ENCODE results near the gene PFN4. TPM values are rescaled to one million over a fixed set of nuclear protein-coding genes. Genes with fewer than 3 reads are reported as not detected.
"Not testable (repeated sequence)": the region's sequence is repeated elsewhere in the genome, so short reads cannot be mapped to it uniquely, and the experiment has no call there.

Gene PFN4
- total RNA-seq, result 1.0 TPM
- long read RNA-seq, partial matches to known transcripts, result 1 of 2 reads
- long read RNA-seq, other reads (novel, unspliced or antisense), result 1 of 2 reads

DNA sequence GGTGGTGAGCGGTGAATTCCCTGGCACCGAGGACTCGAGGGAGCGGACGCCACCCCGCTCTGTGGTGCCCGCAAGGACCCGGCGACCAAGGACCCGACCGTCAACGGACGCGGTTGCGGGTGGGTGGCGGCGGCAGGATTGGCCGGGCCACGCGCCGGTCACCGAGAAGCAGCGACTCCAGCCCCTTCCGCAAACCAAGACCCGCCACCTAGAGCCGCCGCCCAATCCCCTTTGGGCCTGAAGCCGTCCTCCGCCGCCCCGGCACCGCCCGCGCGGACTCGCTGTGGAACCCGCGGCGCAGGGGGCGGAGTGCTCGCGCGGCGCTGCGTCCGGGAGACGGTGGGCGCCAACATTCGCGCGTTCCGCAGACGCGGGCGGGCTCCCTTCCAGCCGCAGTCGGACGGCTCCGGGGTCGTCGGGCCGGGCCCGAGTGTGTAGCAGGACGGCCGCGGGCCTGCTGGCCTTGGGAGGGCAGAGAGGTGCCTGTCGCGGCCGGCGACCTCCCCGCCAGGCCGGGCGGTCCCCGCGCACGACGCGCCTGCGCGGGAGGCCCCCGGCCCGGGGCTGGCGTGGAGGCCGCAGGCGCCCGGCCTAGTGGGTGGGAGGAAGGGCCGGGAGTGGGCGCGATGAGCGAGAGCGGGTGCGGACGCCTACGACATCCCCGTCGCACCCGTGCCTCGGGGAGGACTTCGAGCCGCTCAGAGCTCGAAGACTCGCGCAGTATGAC lies at the start of gene PFN4, which contains the start of gene FAM228B:
Gene PFN4, minus strand, starts transcription at position 140 of the 727 bp plus-strand sequence. CDS start 799 bp downstream, outside the sequence.
Gene FAM228B, plus strand, starts transcription at position 275 of the 727 bp plus-strand sequence. CDS start 893 bp downstream, outside the sequence.
- peak; percentile 96 for DNase-seq (ENCODE audit: low spot score)
- intact Hi-C loops (cut with DNase I), result loop anchor here (2.0 to 5.0 kb wide), 3 partner anchors 39 to 181 kb away; partner anchors contain the start of genes SF3B6, TP53I3 and UBXN2A

DNA sequence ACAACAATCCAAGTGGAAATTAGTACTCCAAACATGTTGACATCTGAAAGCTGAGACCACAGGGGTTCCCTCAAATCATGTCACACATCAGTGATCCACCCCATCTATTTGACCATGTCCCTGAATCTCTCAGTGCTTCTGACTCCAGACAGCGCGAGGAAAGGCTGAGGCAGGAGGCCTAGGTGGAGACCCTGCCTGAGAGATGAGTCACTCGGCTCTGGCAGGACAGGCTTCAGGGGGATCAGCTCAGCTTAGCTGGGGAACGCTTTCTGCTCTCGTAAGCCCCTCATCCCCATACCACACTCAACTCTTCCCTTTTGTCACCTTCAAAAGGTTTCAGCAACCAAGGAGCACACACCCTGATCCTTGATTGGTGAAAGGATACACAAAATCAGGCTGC lies 45.9 kb upstream of the PFN4 start:
- DNase-seq (ENCODE audit: low spot score), result no peak
- intact Hi-C loops (cut with DNase I), result no loop called here

DNA sequence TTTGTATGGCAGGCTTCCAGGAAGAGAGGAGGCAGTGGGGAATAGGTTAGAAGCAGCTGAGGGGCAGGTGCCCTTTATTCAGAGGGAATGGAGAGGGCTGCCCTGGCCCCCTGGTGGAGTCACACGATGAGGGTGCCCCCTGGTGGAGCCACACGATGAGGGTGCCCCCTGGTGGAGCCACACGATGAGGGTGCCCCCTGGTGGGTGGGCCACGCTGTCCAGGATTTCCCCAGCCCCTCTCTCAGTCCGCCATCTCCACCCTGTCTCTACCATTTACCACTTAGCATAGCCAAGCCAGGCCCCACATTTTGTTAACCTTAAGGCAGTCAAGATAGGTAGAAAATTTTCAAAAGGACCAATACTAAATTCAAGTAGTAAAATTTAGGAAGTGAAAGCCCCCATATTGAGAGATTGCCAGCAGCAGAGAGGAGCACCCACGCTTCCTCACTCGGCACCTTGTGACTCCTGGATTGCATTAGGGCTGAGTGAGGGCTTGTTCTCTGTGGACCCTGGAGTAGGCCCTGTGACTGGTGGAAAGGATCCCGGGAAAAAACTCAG lies 41.4 kb upstream of the PFN4 start:
- DNase-seq (ENCODE audit: low spot score), result no peak
- intact Hi-C loops (cut with DNase I), result no loop called here

- no peak for DNase-seq (ENCODE audit: low spot score)
- intact Hi-C loops (cut with DNase I), result no loop called here
Observed at GRCh38 chr2:24163601-24164000, 40.5 kb upstream of the PFN4 start.

- intact Hi-C loops (cut with DNase I), result no loop called here
- no peak for DNase-seq (ENCODE audit: low spot score)
Observed at GRCh38 chr2:24163186-24163585, 40.1 kb upstream of the PFN4 start.

- no peak for DNase-seq (ENCODE audit: low spot score)
- intact Hi-C loops (cut with DNase I), result no loop called here
Observed at GRCh38 chr2:24162494-24162893, 39.4 kb upstream of the PFN4 start.

- intact Hi-C loops (cut with DNase I), result no loop called here
- no peak for DNase-seq (ENCODE audit: low spot score)
Observed at GRCh38 chr2:24160761-24161160, 37.6 kb upstream of the PFN4 start.

GRCh38 chr2:24159708-24160107 lies 36.6 kb upstream of the PFN4 start:
- DNase-seq (ENCODE audit: low spot score), result no peak
- intact Hi-C loops (cut with DNase I), result no loop called here

DNA sequence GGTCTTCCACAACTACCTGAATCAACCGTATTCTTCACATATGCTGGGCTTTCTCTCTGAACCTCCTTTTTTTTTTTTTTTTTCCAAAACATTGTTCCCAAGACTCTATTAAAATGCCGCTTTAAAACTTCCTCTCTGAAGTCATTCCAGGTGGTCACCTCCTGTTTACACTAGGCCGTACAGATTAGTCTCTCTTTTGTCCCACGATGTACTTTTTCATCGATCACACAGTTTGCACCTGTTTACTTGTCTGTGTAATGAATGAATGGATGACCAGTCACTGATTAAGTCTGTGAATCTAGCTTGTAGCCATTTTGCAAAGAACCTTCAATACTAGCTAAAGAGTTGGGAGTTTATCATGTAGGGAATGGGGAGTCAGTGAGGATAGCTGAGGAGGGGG lies 35.0 kb upstream of the PFN4 start:
- no peak for DNase-seq (ENCODE audit: low spot score)

GRCh38 chr2:24153478-24153877 lies 30.3 kb upstream of the PFN4 start:
- no peak for DNase-seq (ENCODE audit: low spot score)
- intact Hi-C loops (cut with DNase I), result no loop called here

More for the DNA sequence above, 35.0 kb upstream of the PFN4 start:
- intact Hi-C loops (cut with DNase I), result no loop called here

GRCh38 chr2:24152413-24153197 lies 29.5 kb upstream of the PFN4 start:
- intact Hi-C loops (cut with DNase I), result no loop called here

GRCh38 chr2:24147364-24147763 lies 24.2 kb upstream of the PFN4 start:
- intact Hi-C loops (cut with DNase I), result no loop called here
- no peak for DNase-seq (ENCODE audit: low spot score)

More at GRCh38 chr2:24152413-24153197, 29.5 kb upstream of the PFN4 start:
- DNase-seq (ENCODE audit: low spot score), result no peak

DNA sequence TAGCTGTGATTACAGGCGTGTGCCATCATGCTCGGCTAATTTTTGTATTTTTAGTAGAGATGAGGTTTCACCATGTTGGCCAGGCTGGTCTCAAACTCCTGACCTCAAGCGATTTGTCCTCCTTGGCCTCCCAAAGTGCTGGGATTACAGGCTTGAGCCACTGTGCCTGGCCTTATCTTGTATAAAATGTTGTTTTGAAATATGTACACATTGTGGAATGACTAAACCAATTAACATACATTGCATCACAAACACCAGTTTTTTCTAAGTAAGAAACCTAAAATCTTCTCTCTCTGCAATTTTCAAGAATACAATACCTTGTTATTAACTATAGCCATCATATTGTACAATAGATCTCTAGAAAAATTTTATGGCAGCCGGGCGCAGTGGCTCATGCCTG lies 17.2 kb upstream of the PFN4 start:
- DNase-seq (ENCODE audit: low spot score); intact Hi-C loops (cut with DNase I): not testable (repeated sequence)

DNA sequence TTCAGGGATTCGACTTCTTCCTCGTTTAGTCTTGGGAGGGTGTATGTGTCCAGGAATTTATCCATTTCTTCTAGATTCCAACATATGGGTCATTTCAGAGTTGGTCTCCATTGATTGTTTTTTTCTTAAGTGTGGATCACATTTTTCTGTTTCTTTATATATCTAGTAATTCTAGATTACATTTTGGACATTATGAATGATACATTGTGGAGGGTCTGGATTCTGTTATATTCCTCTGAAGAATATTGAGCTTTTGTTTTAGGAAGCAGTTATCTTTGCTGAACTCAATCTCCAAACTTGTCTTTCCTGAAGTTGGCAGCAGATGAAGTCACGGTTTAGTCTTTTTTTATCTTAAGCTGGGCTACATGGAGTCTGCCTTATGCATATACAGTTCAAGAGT lies 9.4 kb upstream of the PFN4 start:
- DNase-seq (ENCODE audit: low spot score), result no peak
- intact Hi-C loops (cut with DNase I), result no loop called here

DNA sequence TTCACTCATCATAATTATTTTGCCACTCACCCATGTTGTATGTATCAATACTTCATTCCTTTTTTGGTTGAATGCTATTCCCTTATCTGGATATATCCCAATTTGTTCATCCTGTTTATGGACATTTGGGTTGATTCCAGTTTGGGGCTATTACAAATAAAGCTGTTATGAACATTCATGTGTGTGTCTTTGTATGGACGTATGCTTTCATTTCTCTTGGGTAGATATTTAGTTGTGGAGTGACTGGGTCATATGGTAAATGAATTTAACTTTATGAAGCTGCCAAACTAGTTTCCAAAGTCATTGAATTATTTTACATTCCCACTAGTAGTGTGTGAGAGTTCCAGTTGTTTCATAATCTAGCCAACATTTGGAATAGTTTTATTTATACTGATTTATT lies 2.8 kb upstream of the PFN4 start:
- intact Hi-C loops (cut with DNase I), result no loop called here
- no peak for DNase-seq (ENCODE audit: low spot score)

- intact Hi-C loops (cut with DNase I), result loop anchor here (2.0 to 5.0 kb wide), 3 partner anchors 39 to 182 kb away; partner anchors contain the start of genes SF3B6, TP53I3 and UBXN2A
Observed at GRCh38 chr2:24123922-24124580, 917 bp upstream of the PFN4 start.

DNA sequence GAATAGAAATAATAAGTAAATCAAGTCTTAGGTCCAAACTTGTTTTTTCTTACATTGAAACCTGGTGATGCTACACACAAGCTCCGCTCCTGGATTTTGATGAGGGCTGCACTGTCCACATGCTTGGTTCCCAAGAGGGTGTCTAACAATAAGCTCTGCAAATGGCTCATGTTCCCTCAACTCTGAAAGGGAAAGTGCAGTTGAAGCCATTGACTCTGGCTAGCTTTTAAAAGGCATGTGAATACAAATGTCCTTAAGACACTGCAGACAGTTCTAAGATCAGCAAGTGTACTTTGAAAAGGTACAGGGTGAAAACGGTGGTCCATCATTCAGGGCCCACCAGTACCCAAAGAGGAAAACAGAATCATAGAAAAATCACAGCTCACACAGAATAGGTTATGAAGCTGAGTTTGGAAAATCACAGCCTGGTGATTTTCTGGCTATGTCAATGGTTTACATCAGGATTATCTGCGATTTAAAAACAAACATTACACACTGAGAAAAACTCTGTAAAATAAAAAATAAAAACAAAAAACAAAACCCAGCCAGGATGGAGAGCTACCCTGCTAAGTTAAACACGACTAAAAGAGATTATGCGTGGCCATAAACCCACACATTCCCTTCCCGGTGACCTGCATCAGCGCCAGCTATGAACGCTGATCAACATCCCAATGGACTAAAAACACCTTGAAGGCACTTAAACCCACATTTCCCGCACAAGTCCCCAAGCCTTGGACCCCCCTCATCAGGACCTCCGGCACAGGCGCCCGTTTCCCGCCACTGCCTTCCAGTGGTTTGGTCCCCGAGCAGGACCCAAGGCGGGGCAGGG lies 554 bp downstream of the PFN4 start:
- DNase-seq (ENCODE audit: low spot score), result no peak
- intact Hi-C loops (cut with DNase I), result loop anchor here (2.0 to 5.0 kb wide), 3 partner anchors 38 to 180 kb away; partner anchors contain the start of genes SF3B6, TP53I3 and UBXN2A

More at GRCh38 chr2:24123922-24124580, 917 bp upstream of the PFN4 start:
- no peak for DNase-seq (ENCODE audit: low spot score)

GRCh38 chr2:24121469-24121868 lies 1.7 kb downstream of the PFN4 start:
- no peak for DNase-seq (ENCODE audit: low spot score)
- intact Hi-C loops (cut with DNase I), result loop anchor here (5.0 kb wide), 1 partner anchor 179 kb away; the partner anchor contains the start of gene UBXN2A
